GM12891 (cell line): Measurements from ENCODE around the gene TMEM61.

Experiments
- DNase-seq: peaks from one replicate; pipeline ENCODE4 v3.0.0; 2011; ENCODE audit warnings: low spot score; ENCODE audit not compliant: insufficient read length
- FAIRE-seq: peaks from 2 replicates; lab custom pipeline; 2011; peaks lifted over from hg19 to GRCh38; lab: Jason Lieb, UNC
- PAX5 ChIP-seq: IDR thresholded peaks from 2 replicates; pipeline ENCODE4 v1.6.1; 2011; ENCODE audit warnings: low read length, moderate library complexity, mild to moderate bottlenecking; ENCODE audit not compliant: insufficient read depth, severe bottlenecking
- POLR2A ChIP-seq: IDR thresholded peaks from 2 replicates; pipeline ENCODE4 v1.6.1; 2011; ENCODE audit warnings: low read depth, low read length, control low read depth
- POLR2AphosphoS5 ChIP-seq: IDR thresholded peaks from 2 replicates; pipeline ENCODE4 v1.6.1; 2011; ENCODE audit warnings: low read depth, low read length, control low read depth
- POU2F2 ChIP-seq: IDR thresholded peaks from 2 replicates; pipeline ENCODE4 v1.6.1; 2011; ENCODE audit warnings: low read depth, mild to moderate bottlenecking, control low read depth, low read length, moderate library complexity
- SPI1 ChIP-seq: IDR thresholded peaks from 2 replicates; pipeline ENCODE4 v1.6.1; 2011; ENCODE audit warnings: low read depth, low read length, control low read depth
- TAF1 ChIP-seq: IDR thresholded peaks from 2 replicates; pipeline ENCODE4 v1.6.1; 2011; ENCODE audit warnings: low read depth, low read length, control low read depth

TMEM61 gene

DNA sequence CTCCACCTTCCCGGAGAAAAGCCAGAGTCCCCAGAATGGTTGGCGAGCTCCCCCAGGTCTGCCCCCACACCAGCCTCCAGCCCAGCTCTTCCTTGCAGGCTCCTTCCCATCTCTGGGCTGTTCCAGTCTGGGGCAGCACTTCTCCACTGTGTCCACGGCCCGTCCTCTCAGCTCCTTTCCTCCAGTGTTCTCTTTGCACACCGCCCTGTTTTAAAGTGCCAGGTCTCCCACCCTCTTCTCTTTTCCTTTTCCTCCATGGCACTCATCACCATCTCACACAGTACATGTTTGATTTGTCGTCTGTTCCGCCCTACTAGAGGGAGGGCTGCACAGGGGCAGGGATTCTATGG lies 52.8 kb downstream of the TMEM61 start:
- TF ChIP-seq POLR2AphosphoS5 (no peak), POU2F2 (no peak), SPI1 (no peak), TAF1 (no peak), PAX5 (no peak), POLR2A (no peak)
- FAIRE-seq (no peak), DNase-seq (no peak)

DNA sequence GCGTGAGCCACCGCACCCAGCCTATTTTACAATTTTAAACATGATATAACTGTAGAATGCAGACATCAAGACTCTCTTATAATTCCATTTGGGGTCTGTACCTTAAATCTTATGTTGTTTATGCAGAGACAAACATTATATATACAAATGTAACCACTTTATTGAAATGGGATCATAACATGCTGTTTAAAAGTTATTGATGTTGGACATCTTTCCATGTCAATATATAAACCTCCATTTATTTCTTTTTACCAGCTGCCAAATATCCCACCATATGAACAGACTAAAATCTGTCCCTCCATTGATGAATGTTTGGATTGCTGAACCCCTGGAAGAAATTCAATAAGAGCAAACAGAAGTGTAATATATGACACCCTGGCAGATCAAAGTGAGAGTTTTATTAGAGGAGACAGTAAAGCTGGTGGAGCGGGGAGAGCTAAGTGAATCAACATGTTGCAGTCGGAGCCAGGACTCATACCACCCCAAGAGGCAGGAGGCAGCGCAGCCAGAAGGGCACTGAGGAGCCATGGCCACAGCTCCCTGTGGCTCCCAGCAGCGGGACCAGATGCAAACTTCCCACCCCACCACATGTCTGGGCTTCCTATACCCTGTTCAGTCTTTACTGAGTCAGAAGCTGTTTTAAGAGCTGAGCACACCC lies 54.2 kb downstream of the TMEM61 start:
- DNase-seq (no peak), FAIRE-seq (no peak)
- TF ChIP-seq POU2F2 (no peak), POLR2A (no peak), SPI1 (no peak), POLR2AphosphoS5 (no peak), TAF1 (no peak), PAX5 (no peak)

DNA sequence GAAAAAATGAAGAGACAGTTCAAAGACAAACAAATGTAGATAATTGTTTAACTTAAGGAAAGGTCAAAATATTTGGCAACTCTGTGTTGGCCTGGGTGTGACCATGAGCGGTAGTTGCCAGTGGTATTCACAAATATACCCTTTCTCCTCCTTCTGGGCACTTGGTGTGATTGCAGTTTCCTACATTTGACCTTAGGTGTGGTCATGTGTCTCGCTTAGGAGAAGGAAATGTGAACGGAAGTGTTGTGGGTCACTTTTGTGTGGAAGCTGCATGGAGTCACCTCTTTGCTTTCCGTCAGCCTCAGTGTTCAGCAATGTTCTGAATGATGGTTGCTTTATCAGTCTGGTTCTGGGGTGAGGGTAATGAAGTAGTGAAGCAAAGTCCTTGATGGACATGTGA lies 55.5 kb downstream of the TMEM61 start:
- FAIRE-seq (no peak), DNase-seq (no peak)
- no peak for TF ChIP-seq SPI1
- TF ChIP-seq POU2F2: no peak
- no peak for TF ChIP-seq TAF1
- TF ChIP-seq POLR2A: no peak
- TF ChIP-seq POLR2AphosphoS5: no peak

DNA sequence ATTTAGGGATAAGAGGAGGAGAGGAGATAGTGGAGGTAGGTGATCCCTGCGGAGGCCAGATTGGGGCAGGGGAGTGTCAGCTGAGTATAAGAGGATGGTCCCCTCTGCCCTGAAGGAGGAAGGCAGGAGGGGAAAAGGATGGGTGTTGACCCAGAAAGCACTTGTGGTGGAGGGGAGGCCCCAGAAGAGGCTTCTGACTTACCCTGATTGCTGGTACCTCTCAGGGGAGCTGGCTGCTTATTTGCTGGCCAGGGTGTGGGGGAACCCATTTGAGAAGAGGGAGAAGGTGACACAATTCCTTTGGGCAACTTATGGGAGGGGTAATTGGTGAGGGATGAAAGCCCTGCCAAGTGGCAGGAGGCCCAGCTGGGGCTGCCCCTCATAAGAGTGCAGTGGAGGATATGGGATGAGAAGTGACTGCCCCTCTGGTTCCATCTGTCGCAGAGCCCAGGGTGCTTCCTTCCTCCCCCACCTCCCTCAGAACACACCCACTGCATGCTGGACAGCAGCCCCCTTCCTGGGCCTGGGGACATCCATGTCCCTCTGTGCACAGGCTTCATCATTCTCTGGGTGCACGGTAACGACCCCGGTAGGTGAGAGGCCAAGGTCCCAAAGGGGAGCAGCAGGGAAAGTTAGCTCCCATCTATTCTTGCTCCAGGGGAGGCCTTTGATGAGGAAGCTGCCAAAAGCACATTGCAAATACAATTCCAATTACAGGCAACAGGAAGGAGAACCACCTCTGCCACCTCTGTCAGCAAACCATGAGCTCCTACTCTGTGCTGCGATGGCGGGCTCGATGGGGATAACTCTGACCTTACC lies 57.5 kb downstream of the TMEM61 start:
- FAIRE-seq: no peak
- TF ChIP-seq POLR2AphosphoS5 (no peak), PAX5 (no peak), TAF1 (no peak), SPI1 (no peak), POU2F2 (no peak), POLR2A (no peak)
- DNase-seq: no peak

DNA sequence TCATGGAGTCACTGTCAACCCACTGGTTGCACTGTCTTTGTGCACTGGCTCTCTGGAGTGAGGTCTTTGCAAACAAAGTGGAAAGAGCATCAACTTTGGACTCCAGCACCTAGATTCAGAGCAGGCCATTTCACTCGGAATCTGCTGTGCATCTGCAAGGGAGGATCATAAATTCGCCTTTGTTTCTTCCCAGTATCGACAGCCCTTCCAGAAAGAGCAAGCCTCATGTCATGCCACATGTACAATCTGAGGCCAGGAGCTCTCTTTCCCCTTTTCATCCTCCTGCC lies 58.1 kb downstream of the TMEM61 start:
- TF ChIP-seq PAX5 (no peak), POU2F2 (no peak), POLR2A (no peak), TAF1 (no peak), SPI1 (no peak), POLR2AphosphoS5 (no peak)
- FAIRE-seq (no peak), DNase-seq (no peak)

DNA sequence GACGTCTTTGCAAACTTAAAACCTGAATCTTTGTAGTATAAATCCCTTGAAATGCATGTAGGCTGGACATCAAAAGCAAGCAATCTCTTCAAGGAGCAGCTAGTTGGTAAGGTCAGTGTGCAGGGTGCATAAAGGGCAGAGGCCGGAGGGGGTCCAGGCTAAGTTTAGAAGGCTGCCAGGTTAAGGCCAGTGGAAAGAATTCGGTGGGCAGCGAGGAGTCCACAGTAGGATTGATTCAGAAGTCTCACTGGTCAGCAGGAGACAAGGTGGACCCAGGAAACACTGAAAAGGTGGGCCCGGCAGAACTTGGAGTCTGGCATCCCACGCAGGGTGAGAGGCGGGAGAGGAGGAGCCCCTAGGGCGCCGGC lies 58.5 kb downstream of the TMEM61 start:
- FAIRE-seq (no peak), DNase-seq (no peak)
- no peak for TF ChIP-seq POLR2AphosphoS5
- TF ChIP-seq SPI1: no peak
- TF ChIP-seq POLR2A: no peak
- no peak for TF ChIP-seq POU2F2
- TF ChIP-seq PAX5: no peak
- no peak for TF ChIP-seq TAF1

DNA sequence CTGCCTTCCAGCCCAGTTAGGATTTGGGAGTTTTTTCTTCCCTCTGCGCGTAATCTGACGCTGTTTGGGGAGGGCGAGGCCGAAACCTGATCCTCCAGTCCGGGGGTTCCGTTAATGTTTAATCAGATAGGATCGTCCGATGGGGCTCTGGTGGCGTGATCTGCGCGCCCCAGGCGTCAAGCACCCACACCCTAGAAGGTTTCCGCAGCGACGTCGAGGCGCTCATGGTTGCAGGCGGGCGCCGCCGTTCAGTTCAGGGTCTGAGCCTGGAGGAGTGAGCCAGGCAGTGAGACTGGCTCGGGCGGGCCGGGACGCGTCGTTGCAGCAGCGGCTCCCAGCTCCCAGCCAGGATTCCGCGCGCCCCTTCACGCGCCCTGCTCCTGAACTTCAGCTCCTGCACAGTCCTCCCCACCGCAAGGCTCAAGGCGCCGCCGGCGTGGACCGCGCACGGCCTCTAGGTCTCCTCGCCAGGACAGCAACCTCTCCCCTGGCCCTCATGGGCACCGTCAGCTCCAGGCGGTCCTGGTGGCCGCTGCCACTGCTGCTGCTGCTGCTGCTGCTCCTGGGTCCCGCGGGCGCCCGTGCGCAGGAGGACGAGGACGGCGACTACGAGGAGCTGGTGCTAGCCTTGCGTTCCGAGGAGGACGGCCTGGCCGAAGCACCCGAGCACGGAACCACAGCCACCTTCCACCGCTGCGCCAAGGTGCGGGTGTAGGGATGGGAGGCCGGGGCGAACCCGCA lies 59.1 kb downstream of the TMEM61 start, which contains the start of gene PCSK9:
Gene PCSK9, plus strand, starts transcription at position 207 of the 741 bp plus-strand sequence. Its CDS starts 290 bp downstream, at position 497.
- DNase-seq (no peak), FAIRE-seq (no peak)
- no peak for TF ChIP-seq SPI1
- no peak for TF ChIP-seq TAF1

DNA sequence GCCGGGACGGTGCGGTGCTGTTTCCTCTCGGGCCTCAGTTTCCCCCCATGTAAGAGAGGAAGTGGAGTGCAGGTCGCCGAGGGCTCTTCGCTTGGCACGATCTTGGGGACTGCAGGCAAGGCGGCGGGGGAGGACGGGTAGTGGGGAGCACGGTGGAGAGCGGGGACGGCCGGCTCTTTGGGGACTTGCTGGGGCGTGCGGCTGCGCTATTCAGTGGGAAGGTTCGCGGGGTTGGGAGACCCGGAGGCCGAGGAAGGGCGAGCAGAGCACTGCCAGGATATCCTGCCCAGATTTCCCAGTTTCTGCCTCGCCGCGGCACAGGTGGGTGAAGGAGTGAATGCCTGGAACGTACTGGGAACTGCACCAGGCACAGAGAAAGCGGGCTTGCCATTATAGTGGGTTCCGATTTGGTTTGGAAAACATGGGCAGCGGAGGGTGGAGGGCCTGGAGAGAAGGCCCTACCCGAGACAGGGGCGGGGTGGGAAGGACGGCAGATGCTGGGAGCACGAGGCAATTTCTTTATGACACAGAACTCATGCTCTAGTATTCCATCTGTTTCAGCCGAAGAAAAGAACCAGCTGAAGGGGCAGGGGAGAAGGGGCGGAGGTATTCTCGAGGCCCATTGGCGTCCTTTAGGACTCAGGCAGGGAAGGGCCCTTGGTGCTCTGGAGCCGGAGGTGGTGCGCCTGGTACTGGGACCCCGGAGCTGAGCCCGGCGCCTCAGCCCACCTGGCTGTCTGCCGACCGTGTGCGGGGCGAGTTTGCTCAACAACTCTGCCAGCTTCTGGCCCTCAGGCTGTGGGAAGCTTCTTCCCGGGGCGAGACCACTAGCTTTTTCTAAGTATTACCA lies 59.9 kb downstream of the TMEM61 start:
- TF ChIP-seq TAF1: no peak
- TF ChIP-seq SPI1: no peak
- no peak for TF ChIP-seq POLR2AphosphoS5
- no peak for TF ChIP-seq POU2F2
- no peak for TF ChIP-seq PAX5
- no peak for TF ChIP-seq POLR2A
- DNase-seq: no peak
- no peak for FAIRE-seq

DNA sequence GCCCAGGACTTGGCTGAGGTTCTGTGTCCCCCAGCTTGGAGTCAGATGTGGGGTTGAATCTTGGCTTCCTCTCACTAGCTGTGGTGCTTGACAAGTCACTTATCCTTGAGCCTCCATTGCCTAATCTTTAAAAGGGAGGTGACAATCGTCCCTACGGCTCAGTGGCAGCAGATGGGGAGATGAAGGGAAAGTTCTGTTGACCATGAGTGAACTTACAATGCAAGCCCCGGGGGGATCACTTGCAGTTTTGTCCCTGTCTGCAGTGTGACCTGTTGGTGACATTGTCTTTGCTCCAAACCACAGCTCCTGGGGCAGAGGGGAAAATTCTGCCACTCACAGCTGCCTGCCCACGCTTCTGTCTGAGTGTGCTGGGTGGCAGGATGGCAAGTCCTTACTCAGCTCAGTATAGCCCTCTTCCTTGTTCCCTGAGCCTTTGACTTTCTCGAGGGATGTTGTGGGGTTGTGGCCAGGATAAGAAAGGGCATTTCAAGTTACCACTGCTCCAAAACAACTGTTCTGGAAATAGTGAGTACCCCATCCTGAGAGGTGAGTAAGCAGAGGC lies 60.6 kb downstream of the TMEM61 start:
- no peak for DNase-seq
- TF ChIP-seq POU2F2 (no peak), PAX5 (no peak), POLR2A (no peak), POLR2AphosphoS5 (no peak), SPI1 (no peak), TAF1 (no peak)
- no peak for FAIRE-seq
